GM21737 (cell line): ENCODE measurements around the gene CADM4.
"Not testable (repeated sequence)": the region's sequence is repeated elsewhere in the genome, so short reads cannot be mapped to it uniquely, and the experiment has no call there.

Experiments used
- ATAC-seq: cut with Tn5 transposase; IDR thresholded peaks from one replicate; pipeline ENCODE4 v1.9.1; 2021; ENCODE audit warnings: mild to moderate bottlenecking, moderate library complexity; ENCODE audit not compliant: unreplicated experiment

CADM4 gene

GRCh38 chr19:43610493-43610892 is 29.2 kb downstream of the CADM4 start:
- no peak for ATAC-seq

GRCh38 chr19:43609872-43610271 is 29.8 kb downstream of the CADM4 start:
- ATAC-seq: no peak

- ATAC-seq: no peak
These were observed 32.1 kb downstream of the CADM4 start for GRCh38 chr19:43607238-43608205.

- ATAC-seq: no peak
These were observed 33.0 kb downstream of the CADM4 start for GRCh38 chr19:43606569-43607229.

- ATAC-seq: no peak
These were observed 33.6 kb downstream of the CADM4 start for GRCh38 chr19:43605875-43606568.

GRCh38 chr19:43600326-43600725 is 39.3 kb downstream of the CADM4 start:
- not testable (repeated sequence) for ATAC-seq

GRCh38 chr19:43599635-43600295 is 39.9 kb downstream of the CADM4 start:
- no peak for ATAC-seq

GRCh38 chr19:43598445-43599240 is 41.0 kb downstream of the CADM4 start:
- no peak for ATAC-seq

GRCh38 chr19:43597876-43598275 is 41.8 kb downstream of the CADM4 start:
- no peak for ATAC-seq

- no peak for ATAC-seq
These were observed 42.7 kb downstream of the CADM4 start for GRCh38 chr19:43596842-43597461.

GRCh38 chr19:43595999-43596841 is 43.4 kb downstream of the CADM4 start, which contains the start of the genes IRGQ and ZNF576:
Gene IRGQ (minus strand): TSS chr19:43596134. CDS start chr19:43595338, 796 bp downstream.
Gene ZNF576 (plus strand): TSS chr19:43596595. CDS start chr19:43597109, 514 bp downstream.
- peak; percentile 67 for ATAC-seq

- no peak for ATAC-seq
These were observed 44.0 kb downstream of the CADM4 start for GRCh38 chr19:43595605-43595998.

GRCh38 chr19:43594710-43595604 is 44.7 kb downstream of the CADM4 start:
- ATAC-seq: no peak

- ATAC-seq: no peak
These were observed 45.5 kb downstream of the CADM4 start for GRCh38 chr19:43594081-43594697.

GRCh38 chr19:43592800-43593350 is 46.8 kb downstream of the CADM4 start:
- no peak for ATAC-seq

GRCh38 chr19:43591904-43592772 is 47.5 kb downstream of the CADM4 start:
- ATAC-seq: no peak
